Tibial nerve (tissue), 4 donors: ENCODE measurements around the gene B3GNT8. TPM values are rescaled to one million over a fixed set of nuclear protein-coding genes. Genes with fewer than 3 reads are reported as not detected.
A peak's percentile ranks its signal among the peaks of the same experiment; 100 is the strongest.

ENCODE experiments used
- DNase-seq, 2 donors: peaks; one replicate each; pipeline ENCODE4 v3.0.0-alpha.2; 2019; ENCODE audit warnings: low spot score in 2 of 2
- H3K27ac ChIP-seq, 4 donors: fragments of 200-600 bp; sonication (generic) in 3 of 4; one replicate each; pipeline ENCODE4 v1.5.1; 2017 to 2019; ENCODE audit warnings: mild to moderate bottlenecking in 1 of 4
- H3K27me3 ChIP-seq, 2 donors: fragments of 200-600 bp; sonication (generic) in 1 of 2; one replicate each; pipeline versions ENCODE4 v1.5.1 to v1.6.0; 2017 to 2019
- H3K36me3 ChIP-seq, 3 donors: fragments of 200-600 bp; sonication (generic); one replicate each; pipeline ENCODE4 v1.5.1; 2018 to 2019
- H3K4me1 ChIP-seq, 4 donors: fragments of 200-600 bp; sonication (generic) in 3 of 4; one replicate each; pipeline ENCODE4 v1.5.1; 2017 to 2019
- H3K4me3 ChIP-seq, 4 donors: fragments of 200-600 bp; sonication (generic) in 3 of 4; one replicate each; pipeline ENCODE4 v1.5.1; 2017 to 2019; ENCODE audit warnings: mild to moderate bottlenecking in 1 of 4, moderate library complexity in 1 of 4
- H3K9me3 ChIP-seq, 4 donors: fragments of 200-600 bp; sonication (generic) in 3 of 4; one replicate each; pipeline ENCODE4 v1.5.1; 2017 to 2019
- CTCF ChIP-seq, 5 experiments: fragments of 200-600 bp in 3 of 5; fragments of 450-650 bp in 2 of 5; sonication (generic) in 3 of 5; IDR thresholded peaks; one replicate each; pipeline ENCODE4 v1.5.1; 2016 to 2019; ENCODE audit warnings: antibody characterized with exemption in 5 of 5, mild to moderate bottlenecking in 3 of 5, moderate library complexity in 2 of 5
- EP300 ChIP-seq, 2 donors: sonication (generic); formaldehyde crosslinking; IDR thresholded peaks; one replicate each; pipeline ENCODE4 v1.6.1; 2017; ENCODE audit warnings: antibody characterized with exemption in 2 of 2, mild to moderate bottlenecking in 1 of 2
- POLR2A ChIP-seq, 2 donors: fragments of 450-650 bp; IDR thresholded peaks; one replicate each; pipeline ENCODE4 v1.6.1; 2017; ENCODE audit warnings: antibody characterized with exemption in 2 of 2, mild to moderate bottlenecking in 2 of 2, moderate library complexity in 2 of 2
- WGBS, 2 donors: methylation state at CpG; one replicate each; pipeline ENCODE4 v1.1.5; 2018; 5-methylcytosine and 5-hydroxymethylcytosine counted together
- total RNA-seq, 4 donors: library from RNA; depleted of rRNA; stranded (reverse); fragments of >200 nt; gene quantifications; one replicate each; pipeline ENCODE4 v1.1.0, GENCODE V29; 2016

Gene B3GNT8
- total RNA-seq, 4 donors from 2014 or later = 3.8 to 9.0 (median 5.7) TPM

- Histone ChIP-seq H3K36me3 (peaks cover 0 to 62% (median 5%) of the 10 kb centered on the region in 3 donors), H3K4me1 (peaks cover 0 to 36% (median 11%) of the 10 kb centered on the region in 4 donors), H3K4me3 (no peak overlapping the region), H3K27me3 (no peaks in the 10 kb centered on the region), H3K9me3 (no peaks in the 10 kb centered on the region), H3K27ac (peak overlapping the region in 1 of 4 donors; percentile 69)
- no peak for DNase-seq
- TF ChIP-seq POLR2A (IDR thresholded peaks at IDR 0.05) (no peak), EP300 (IDR thresholded peaks at IDR 0.05) (no peak), CTCF (IDR thresholded peaks at IDR 0.05) (no peak)
- 83 to 95% methylated on average over 6 of the region's 6 CpGs for WGBS, 2 donors
Measured at GRCh38 chr19:41430922-41431321, 3.7 kb upstream of the B3GNT8 start.

GRCh38 chr19:41428481-41428859, 1.3 kb upstream of the B3GNT8 start:
- Histone ChIP-seq H3K9me3 (no peaks in the 10 kb centered on the region), H3K27ac (peak overlapping the region in 3 of 4 donors; percentile 89 to 93 (median 92)), H3K27me3 (no peaks in the 10 kb centered on the region), H3K36me3 (peaks cover 0 to 76% (median 13%) of the 10 kb centered on the region in 3 donors), H3K4me3 (peak overlapping the region in 2 of 4 donors; percentile 60 to 61), H3K4me1 (peaks cover 0 to 50% (median 11%) of the 10 kb centered on the region in 4 donors)
- WGBS, 2 donors = 56 to 59% methylated on average over 1 of the region's 1 CpG
- no peak for DNase-seq
- TF ChIP-seq POLR2A (IDR thresholded peaks at IDR 0.05) (no peak), EP300 (IDR thresholded peaks at IDR 0.05) (no peak), CTCF (IDR thresholded peaks at IDR 0.05) (no peak)

DNA sequence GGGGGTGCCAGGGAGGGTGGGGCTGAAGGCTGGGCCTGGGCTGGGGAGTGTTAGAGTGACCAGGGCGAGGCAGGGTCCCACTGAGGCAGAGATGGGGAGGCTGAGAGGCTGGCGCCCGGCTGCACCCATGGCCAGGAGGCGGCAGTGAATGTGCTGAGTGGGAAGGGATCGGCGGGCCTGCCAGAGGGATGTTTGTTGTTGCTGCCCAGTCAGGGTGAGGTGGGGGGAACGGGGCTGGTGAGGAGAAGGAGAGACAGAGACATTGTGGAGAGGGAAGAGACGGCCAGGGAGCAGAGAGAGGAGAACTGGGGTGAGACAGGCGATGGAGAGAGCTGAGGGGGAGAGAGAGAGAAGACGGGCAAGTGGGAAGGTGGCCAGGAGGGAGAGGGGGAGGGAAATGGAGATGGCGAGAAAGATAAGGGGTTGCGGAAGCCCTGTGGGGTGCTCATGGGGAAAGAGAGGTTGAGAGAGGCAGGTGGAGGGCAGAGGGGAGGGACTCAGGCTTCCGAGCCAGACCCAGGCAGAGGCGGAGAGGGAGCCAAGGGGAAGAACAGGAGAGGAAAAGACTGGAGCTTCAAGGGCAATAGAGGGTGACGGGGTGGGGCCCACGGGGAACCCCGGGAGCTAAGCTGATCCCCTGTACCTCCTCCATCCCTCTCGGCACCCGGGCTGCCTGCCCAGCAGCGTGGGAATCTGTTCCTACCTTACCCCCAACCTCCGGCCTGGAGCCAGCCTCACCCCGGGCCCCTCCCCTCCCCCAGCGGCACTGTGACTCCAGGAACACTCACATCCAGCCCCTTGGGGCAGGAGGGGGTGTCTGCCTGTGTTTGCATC, 690 bp upstream of the B3GNT8 start:
- peaks cover 0 to 76% (median 15%) of the 10 kb centered on the region in 3 donors for H3K36me3 ChIP-seq
- H3K27me3 ChIP-seq = no peaks in the 10 kb centered on the region
- H3K27ac ChIP-seq = peak overlapping the region; percentile 61 to 93 (median 90)
- no peaks in the 10 kb centered on the region for H3K9me3 ChIP-seq
- TF ChIP-seq CTCF (IDR thresholded peaks at IDR 0.05) (no peak), POLR2A (IDR thresholded peaks at IDR 0.05) (no peak), EP300 (IDR thresholded peaks at IDR 0.05) (no peak)
- peaks cover 0 to 50% (median 11%) of the 10 kb centered on the region in 4 donors for H3K4me1 ChIP-seq
- peak overlapping the region; percentile 36 to 61 (median 52) for H3K4me3 ChIP-seq
- 10 to 13% methylated on average over 20 to 23 of the region's 23 CpGs for WGBS, 2 donors
- peak; percentile 20 to 30 for DNase-seq

DNA sequence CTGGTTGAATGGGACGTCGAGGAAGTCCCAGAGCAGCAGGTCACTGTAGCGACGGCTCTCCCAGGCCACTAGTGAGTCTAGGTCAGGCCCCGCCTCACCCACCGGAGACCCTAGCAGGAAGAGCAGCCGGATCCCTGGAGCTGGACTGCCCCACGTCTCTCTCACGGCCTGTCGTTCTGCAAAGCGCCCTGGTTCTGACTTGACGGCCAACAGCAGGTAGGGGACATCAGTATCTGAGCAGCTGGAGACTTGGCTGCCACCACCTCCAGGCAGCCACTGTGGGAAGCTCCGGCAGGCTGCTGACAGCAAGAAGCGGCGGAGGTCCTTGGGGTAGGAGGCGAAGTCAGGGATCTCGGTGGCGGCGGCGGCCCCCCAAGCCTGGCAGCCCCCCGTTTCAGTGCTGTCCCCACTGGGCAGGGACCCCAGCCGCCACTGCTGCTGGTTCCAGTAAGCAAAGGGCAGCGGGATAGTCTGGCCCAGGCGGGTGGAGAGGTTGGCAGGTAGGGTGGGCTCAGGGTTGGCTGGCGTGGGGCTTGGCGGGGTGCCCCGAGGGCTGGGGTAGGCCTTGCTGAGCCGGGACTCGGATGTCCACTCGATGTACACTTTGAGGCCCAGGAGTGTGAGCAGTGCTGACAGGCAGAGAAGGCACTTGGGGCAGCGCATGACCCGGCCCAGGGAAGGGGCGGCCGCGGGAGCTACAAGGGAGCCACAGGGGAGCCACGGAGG, 895 bp downstream of the B3GNT8 start:
- peaks cover 0 to 76% (median 16%) of the 10 kb centered on the region in 3 donors for H3K36me3 ChIP-seq
- H3K4me1 ChIP-seq = peaks cover 0 to 51% (median 11%) of the 10 kb centered on the region in 4 donors
- no peaks in the 10 kb centered on the region for H3K27me3 ChIP-seq
- peak overlapping the region in 3 of 4 donors; percentile 89 to 93 (median 92) for H3K27ac ChIP-seq
- TF ChIP-seq EP300 (IDR thresholded peaks at IDR 0.05) = no peak
- no peak for TF ChIP-seq CTCF (IDR thresholded peaks at IDR 0.05)
- no peak for TF ChIP-seq POLR2A (IDR thresholded peaks at IDR 0.05)
- no peaks in the 10 kb centered on the region for H3K9me3 ChIP-seq
- 72 to 78% methylated on average over 34 to 35 of the region's 36 CpGs for WGBS, 2 donors
- H3K4me3 ChIP-seq = peak overlapping the region; percentile 36 to 61 (median 52)
- DNase-seq = no peak
